Bronchial epithelial cell (primary cell): Measurements from ENCODE around the gene NIPAL3. TPM values are rescaled to one million over a fixed set of nuclear protein-coding genes. Genes with fewer than 3 reads are reported as not detected.
"Not testable (repeated sequence)": the region's sequence is repeated elsewhere in the genome, so short reads cannot be mapped to it uniquely, and the experiment has no call there.

Experiments used
- DNase-seq: peaks from one replicate; pipeline ENCODE4 v3.0.0-alpha.2; 2010; ENCODE audit warnings: low read depth
- FAIRE-seq: peaks from 2 replicates; lab custom pipeline; 2011; peaks lifted over from hg19 to GRCh38; lab: Jason Lieb, UNC
- H3K27me3 ChIP-seq: 2 replicates; pipeline ENCODE4 v1.5.1; 2011; ENCODE audit warnings: low read length; ENCODE audit not compliant: control insufficient read depth, insufficient read depth
- H3K36me3 ChIP-seq: 2 replicates; pipeline ENCODE4 v1.5.1; 2011; ENCODE audit warnings: low read length; ENCODE audit not compliant: control insufficient read depth, insufficient read depth
- H3K4me3 ChIP-seq: 2 replicates; pipeline ENCODE4 v1.5.1; 2011; ENCODE audit warnings: mild to moderate bottlenecking, low read depth, low read length, control low read depth
- CTCF ChIP-seq: IDR thresholded peaks from 2 replicates; pipeline ENCODE4 v1.5.1; 2011; ENCODE audit warnings: mild to moderate bottlenecking, moderate library complexity, low read length, control low read depth, inconsistent platforms; ENCODE audit not compliant: insufficient read depth, severe bottlenecking
- total RNA-seq: library from RNA; depleted of rRNA; stranded (reverse); fragments of >200 nt; gene quantifications from 2 replicates; pipeline ENCODE4 v1.2.1, GENCODE V29; 2014

The NIPAL3 gene
- total RNA-seq, 1 donor from 2014 or later, result 35.8 TPM

- DNase-seq (no peak), FAIRE-seq (peak; percentile 40)
- peaks cover 12% of the 10 kb centered on the region for H3K36me3 ChIP-seq
- no peak overlapping the region for H3K4me3 ChIP-seq
- TF ChIP-seq CTCF, result no peak
- H3K27me3 ChIP-seq, result no peaks in the 10 kb centered on the region
Measured at GRCh38 chr1:24440436-24440835, 24.8 kb downstream of the NIPAL3 start.

- H3K27me3 ChIP-seq, result no peaks in the 10 kb centered on the region
- FAIRE-seq (no peak), DNase-seq (no peak)
- no peak overlapping the region for H3K4me3 ChIP-seq
- no peak for TF ChIP-seq CTCF
- H3K36me3 ChIP-seq, result peaks cover 12% of the 10 kb centered on the region
Measured at GRCh38 chr1:24441480-24441879, 25.9 kb downstream of the NIPAL3 start.

- H3K4me3 ChIP-seq, result no peak overlapping the region
- H3K36me3 ChIP-seq, result peaks cover 12% of the 10 kb centered on the region
- DNase-seq (no peak), FAIRE-seq (peak; percentile 18)
- no peak for TF ChIP-seq CTCF
- no peaks in the 10 kb centered on the region for H3K27me3 ChIP-seq
Measured at GRCh38 chr1:24441996-24442668, 26.5 kb downstream of the NIPAL3 start.

GRCh38 chr1:24442764-24443163 is 27.2 kb downstream of the NIPAL3 start:
- Histone ChIP-seq H3K36me3 (peaks cover 13% of the 10 kb centered on the region), H3K4me3 (no peak overlapping the region), H3K27me3 (no peaks in the 10 kb centered on the region)
- no peak for FAIRE-seq
- DNase-seq, result no peak
- no peak for TF ChIP-seq CTCF

GRCh38 chr1:24443241-24443656 is 27.6 kb downstream of the NIPAL3 start:
- no peak for TF ChIP-seq CTCF
- no peak for FAIRE-seq
- Histone ChIP-seq H3K4me3 (no peak overlapping the region), H3K27me3 (no peaks in the 10 kb centered on the region), H3K36me3 (peaks cover 13% of the 10 kb centered on the region)
- no peak for DNase-seq

GRCh38 chr1:24446446-24446845 is 30.8 kb downstream of the NIPAL3 start:
- DNase-seq, FAIRE-seq: not testable (repeated sequence)
- peaks cover 21% of the 10 kb centered on the region for H3K36me3 ChIP-seq

More at GRCh38 chr1:24446446-24446845, 30.8 kb downstream of the NIPAL3 start:
- H3K4me3 ChIP-seq, H3K27me3 ChIP-seq: not testable (repeated sequence)
